GM12878 (cell line): ENCODE measurements around the gene FHOD3. TPM values are rescaled to one million over a fixed set of nuclear protein-coding genes. Genes with fewer than 3 reads are reported as not detected.

Experiments
- ATAC-seq: fragments of 200-7000 bp; cut with Tn5 transposase; 3 replicates; pipeline ENCODE4 v1.9.1; 2020; ENCODE audit warnings: mild to moderate bottlenecking, moderate library complexity
- BruUV-seq: library from RNA; stranded (reverse); fragments of 400-500 nt; replicated peaks from 2 replicates; lab custom pipeline; 2021; lab: Mats Ljungman, UMichigan
- CTCF ChIA-PET: fragments of 300-600 bp; sonication (Branson Sonifier 250); formaldehyde crosslinking; extraction: SDS; loops from one replicate; lab custom pipeline; 2021; ENCODE audit warnings: inconsistent platforms; lab: Yijun Ruan, JAX
- POLR2A ChIA-PET: fragments of 350-600 bp; formaldehyde crosslinking; extraction: SDS; loops from one replicate; lab custom pipeline; 2021; ENCODE audit warnings: inconsistent platforms; lab: Charles Lee
- RAD21 ChIA-PET: fragments of 300-600 bp; sonication (Branson Sonifier 250); formaldehyde crosslinking; loops from one replicate; lab custom pipeline; 2023; ENCODE audit warnings: antibody characterized with exemption; ENCODE audit not compliant: unreplicated experiment; lab: Charles Lee
- SMC1A ChIA-PET: fragments of 300-600 bp; sonication (Branson Sonifier 250); formaldehyde crosslinking; loops from one replicate; lab custom pipeline; 2023; ENCODE audit not compliant: unreplicated experiment, uncharacterized antibody; lab: Charles Lee
- DNase-seq: peaks from one replicate; pipeline ENCODE4 v3.0.0-alpha.2; 2011; ENCODE audit warnings: low read depth, low spot score
- FAIRE-seq: peaks from 3 replicates; lab custom pipeline; 2011; peaks lifted over from hg19 to GRCh38; lab: Jason Lieb, UNC
- H2AFZ ChIP-seq: 2 replicates; pipeline ENCODE4 v1.6.0; 2011; ENCODE audit warnings: low read depth, low read length, control low read depth; ENCODE audit not compliant: control insufficient read depth
- H3K27ac ChIP-seq: 2 replicates; pipeline ENCODE4 v1.5.1; 2011; ENCODE audit warnings: control low read depth; ENCODE audit not compliant: control insufficient read depth, insufficient read depth
- H3K27me3 ChIP-seq, 2 experiments: replicated peaks in 1 of 2; 2 replicates each; pipeline versions ENCODE4 v1.6.0 to v1.6.1; 2011; ENCODE audit warnings: low read length in 1 of 2; ENCODE audit not compliant: control insufficient read depth in 2 of 2, insufficient read depth in 2 of 2
- H3K36me3 ChIP-seq, 2 experiments: 2 replicates each; pipeline ENCODE4 v1.5.1; 2011; ENCODE audit warnings: low read length in 1 of 2; ENCODE audit not compliant: control insufficient read depth in 2 of 2, insufficient read depth in 2 of 2
- H3K4me1 ChIP-seq: 2 replicates; pipeline ENCODE4 v1.6.1; 2011; ENCODE audit warnings: mild to moderate bottlenecking, low read length, moderate library complexity, mixed read lengths; ENCODE audit not compliant: control insufficient read depth, insufficient read depth
- H3K4me2 ChIP-seq: 2 replicates; pipeline ENCODE4 v1.6.0; 2011; ENCODE audit warnings: control low read depth; ENCODE audit not compliant: control insufficient read depth, insufficient read depth
- H3K4me3 ChIP-seq: fragments of 200-600 bp; sonication (generic); 2 replicates; pipeline ENCODE4 v1.5.1; 2016
- H3K79me2 ChIP-seq: 2 replicates; pipeline ENCODE4 v1.6.0; 2011; ENCODE audit warnings: low read length; ENCODE audit not compliant: control insufficient read depth, insufficient read depth
- H3K9ac ChIP-seq: 2 replicates; pipeline ENCODE4 v1.8.0; 2011; ENCODE audit warnings: low read length, control low read depth, mixed read lengths; ENCODE audit not compliant: control insufficient read depth, insufficient read depth
- H3K9me3 ChIP-seq: replicated peaks from 3 replicates; pipeline ENCODE4 v1.5.1; 2011; ENCODE audit warnings: mild to moderate bottlenecking, low read length; ENCODE audit not compliant: control insufficient read depth, insufficient read depth
- H4K20me1 ChIP-seq: 2 replicates; pipeline ENCODE4 v1.6.0; 2011; ENCODE audit not compliant: control insufficient read depth, insufficient read depth
- BRCA1 ChIP-seq: IDR thresholded peaks from 2 replicates; pipeline ENCODE4 v1.6.1; 2011; ENCODE audit warnings: low read depth, low read length, improper control_type of control experiment
- EZH2 ChIP-seq: IDR thresholded peaks from 2 replicates; pipeline ENCODE4 v1.6.1; 2012; ENCODE audit warnings: low read depth, mild to moderate bottlenecking, control low read depth, inconsistent platforms, low read length, borderline replicate concordance; ENCODE audit not compliant: control insufficient read depth
- IRF5 ChIP-seq: fragments of 450-650 bp; IDR thresholded peaks from 2 replicates; pipeline ENCODE4 v1.6.1; 2017; ENCODE audit warnings: borderline replicate concordance
- NRF1 ChIP-seq: conservative IDR thresholded peaks from 2 replicates; pipeline ENCODE4 v1.6.1; 2011; ENCODE audit warnings: mild to moderate bottlenecking, low read depth, low read length, improper control_type of control experiment
- POU2F2 ChIP-seq: IDR thresholded peaks from 3 replicates; pipeline ENCODE4 v1.6.1; 2011; ENCODE audit warnings: low read depth, mild to moderate bottlenecking, low read length, borderline replicate concordance
- SIN3A ChIP-seq: IDR thresholded peaks from 2 replicates; pipeline ENCODE4 v1.6.1; 2012; ENCODE audit warnings: low read depth, low read length, improper control_type of control experiment
- SUPT20H ChIP-seq: IDR thresholded peaks from 2 replicates; pipeline ENCODE4 v1.6.1; 2011; ENCODE audit warnings: low read depth, mild to moderate bottlenecking, low read length, moderate library complexity, borderline replicate concordance; ENCODE audit not compliant: control insufficient read depth
- WGBS: methylation state at CpG from one replicate; pipeline ENCODE4 v1.1.6; 2016; ENCODE audit warnings: low lambda C conversion rate; ENCODE audit not compliant: insufficient replicate concordance, insufficient coverage; ENCODE audit errors: missing lambda C conversion rate; 5-methylcytosine and 5-hydroxymethylcytosine counted together
- in situ Hi-C: fragments of 300-500 bp; cut with MboI; formaldehyde crosslinking; loops from 9 replicates; pipeline ENCODE4 v1.14.3; 2018; ENCODE audit warnings: mixed read lengths
- intact Hi-C: fragments of 100-400 bp; cut with micrococcal nuclease; formaldehyde crosslinking; loops from one replicate; pipeline ENCODE4 v1.14.2; 2022; ENCODE audit not compliant: unreplicated experiment
- polyA plus RNA-seq, 11 experiments: library from polyadenylated mRNA; depleted of rRNA in 4 of 11; unstranded in 6 of 11; stranded (reverse) in 5 of 11; fragments of >200 nt; fragmentation: Nextera tagmentation in 4 of 11; fragmentation: Illumina TruSeq in 1 of 11; extraction: Ambion mirVana in 4 of 11; extraction: Trizol in 1 of 11; gene quantifications; 1 replicate in 1 of 11; 2 replicates in 10 of 11; pipeline versions ENCODE4 v1.2.1 to v1.2.3, GENCODE V29; 2011 to 2016; ENCODE audit warnings: inconsistent platforms in 2 of 11, missing spikeins in 2 of 11, low read depth in 1 of 11
- total RNA-seq, 4 experiments: library from RNA; depleted of rRNA in 3 of 4; stranded (reverse); fragments of >200 nt in 3 of 4; fragmentation: Illumina TruSeq in 1 of 4; extraction: Trizol in 1 of 4; gene quantifications; 2 replicates each; pipeline versions ENCODE4 v1.2.1 to v1.2.3, GENCODE V29; 2013 to 2021

FHOD3 gene
- total and polyA plus RNA-seq, 10 of the 15 experiments (the other 5 are each of a cell fraction or from before 2014, with no cell fraction given) = 0.77 to 26.7 (median 10.4) TPM

- H2AFZ ChIP-seq = no peak overlapping the region
- H3K36me3 ChIP-seq = no peaks in the 10 kb centered on the region
- FAIRE-seq = no peak
- H3K4me2 ChIP-seq = no peak overlapping the region
- no peak for ATAC-seq
- no peaks in the 10 kb centered on the region for H3K27me3 ChIP-seq
- H3K79me2 ChIP-seq = no peaks in the 10 kb centered on the region
- no peak overlapping the region for H3K27ac ChIP-seq
- intact Hi-C loops = no loop called here
- WGBS = 39% methylated on average over 11 of the region's 11 CpGs
- no TSS peak for BruUV-seq
- no peaks in the 10 kb centered on the region for H3K4me1 ChIP-seq
- no peaks in the 10 kb centered on the region for H3K9me3 ChIP-seq
- POLR2A ChIA-PET = no interaction called here
- no peak overlapping the region for H3K4me3 ChIP-seq
- no peaks in the 10 kb centered on the region for H4K20me1 ChIP-seq
- RAD21 ChIA-PET = no interaction called here
- H3K9ac ChIP-seq = no peak overlapping the region
- no peak for TF ChIP-seq POU2F2
- no peak for TF ChIP-seq IRF5
- no peak for TF ChIP-seq EZH2
- TF ChIP-seq, all 136 proteins: peak for 0
- in situ Hi-C loops = no loop called here
- no peak for DNase-seq
- CTCF ChIA-PET = interaction anchor here (1.3 to 2.7 kb wide), 2 partner anchors 8 to 20 kb away, joined by 3 to 11 read pairs; no protein-coding TSS in a partner anchor
- SMC1A ChIA-PET = interaction anchor here (1.0 to 1.4 kb wide), 2 partner anchors 11 to 28 kb away, joined by 4 read pairs; no protein-coding TSS in a partner anchor
Measured at GRCh38 chr18:36467614-36468013, 170.1 kb downstream of the FHOD3 start.

GRCh38 chr18:36468161-36468560, 170.6 kb downstream of the FHOD3 start:
- no peak for FAIRE-seq
- H3K4me3 ChIP-seq = no peak overlapping the region
- in situ Hi-C loops = no loop called here
- RAD21 ChIA-PET = no interaction called here
- H3K79me2 ChIP-seq = no peaks in the 10 kb centered on the region
- no peak overlapping the region for H3K9ac ChIP-seq
- H3K36me3 ChIP-seq = no peaks in the 10 kb centered on the region
- no peaks in the 10 kb centered on the region for H3K9me3 ChIP-seq
- intact Hi-C loops = no loop called here
- H3K27ac ChIP-seq = no peak overlapping the region
- no peaks in the 10 kb centered on the region for H3K27me3 ChIP-seq
- no peak overlapping the region for H2AFZ ChIP-seq
- H4K20me1 ChIP-seq = no peaks in the 10 kb centered on the region
- no peak for DNase-seq
- TF ChIP-seq SUPT20H (no peak), BRCA1 (no peak), POU2F2 (no peak), SIN3A (no peak), NRF1 (no peak)
- ATAC-seq = no peak
- CTCF ChIA-PET = interaction anchor here (1.2 to 2.9 kb wide), 3 partner anchors 9 to 54 kb away, joined by 3 to 11 read pairs (median 11); no protein-coding TSS in a partner anchor
- peaks cover 3% of the 10 kb centered on the region; the same call in 1 of the 2 replicates for H3K4me1 ChIP-seq
- SMC1A ChIA-PET = interaction anchor here (1.4 kb wide), 1 partner anchor 11 kb away, joined by 6 read pairs; no protein-coding TSS in a partner anchor
- POLR2A ChIA-PET = interaction anchor here (1.6 kb wide), 1 partner anchor 21 kb away, joined by 6 read pairs; no protein-coding TSS in a partner anchor
- WGBS = 29% methylated on average over 9 of the region's 9 CpGs
- BruUV-seq = no TSS peak
- H3K4me2 ChIP-seq = no peak overlapping the region
